Hematopoietic multipotent progenitor cell treated with erythropoietin and hydrocortisone succinate and interleukin-3 and kit ligand, for 6 days (in vitro differentiated cells): ENCODE results near the gene NUCB1.

Experiments used
- DNase-seq: peaks from one replicate; pipeline ENCODE4 v3.0.0-alpha.2; 2015

The NUCB1 gene

GRCh38 chr19:48964205-48965039 lies 64.3 kb downstream of the NUCB1 start:
- no peak for DNase-seq

- peak; percentile 98 for DNase-seq
Measured at GRCh38 chr19:48965040-48965805, 65.1 kb downstream of the NUCB1 start, which contains the start of gene FTL. TSS of gene FTL (plus strand) at chr19:48965309. CDS start at chr19:48965508, 199 bp downstream.

- peak; percentile 94 for DNase-seq
Measured at GRCh38 chr19:48965806-48966540, 65.9 kb downstream of the NUCB1 start.

GRCh38 chr19:48966541-48967345 lies 66.6 kb downstream of the NUCB1 start:
- peak; percentile 64 for DNase-seq

- peak; percentile 49 for DNase-seq
Measured at GRCh38 chr19:48967346-48968178, 67.5 kb downstream of the NUCB1 start.

- DNase-seq, result peak; percentile 27
Measured at GRCh38 chr19:48968179-48968661, 68.1 kb downstream of the NUCB1 start.

GRCh38 chr19:48968813-48969218 lies 68.7 kb downstream of the NUCB1 start:
- DNase-seq, result no peak

- peak; percentile 91 for DNase-seq
Measured at GRCh38 chr19:48969276-48970138, 69.4 kb downstream of the NUCB1 start.

- DNase-seq, result no peak
Measured at GRCh38 chr19:48970139-48970766, 70.1 kb downstream of the NUCB1 start.

GRCh38 chr19:48970923-48971395 lies 70.8 kb downstream of the NUCB1 start:
- peak; percentile 96 for DNase-seq
